Caki2 (cell line): Measurements from ENCODE around the gene TMEM45B. TPM values are rescaled to one million over a fixed set of nuclear protein-coding genes. Genes with fewer than 3 reads are reported as not detected.

ENCODE experiments used
- DNase-seq: peaks from one replicate; pipeline ENCODE4 v3.0.0-alpha.2; 2015; ENCODE audit warnings: low read depth
- in situ Hi-C: cut with HindIII; loops from 2 replicates; pipeline ENCODE4 v1.10.0; 2016; ENCODE audit warnings: low sequenced_read_pairs, low pct_unique_long_range_greater_than_20kb, mixed read lengths
- total RNA-seq: library from RNA; depleted of rRNA; stranded (reverse); fragments of >200 nt; shearing (Covaris generic); gene quantifications from 2 replicates; pipeline ENCODE4 v1.2.3, GENCODE V29; 2014; ENCODE audit warnings: low replicate concordance; rRNA removed

Gene TMEM45B
- total RNA-seq, 1 experiment from 2014 or later, result 0.61 TPM

DNA sequence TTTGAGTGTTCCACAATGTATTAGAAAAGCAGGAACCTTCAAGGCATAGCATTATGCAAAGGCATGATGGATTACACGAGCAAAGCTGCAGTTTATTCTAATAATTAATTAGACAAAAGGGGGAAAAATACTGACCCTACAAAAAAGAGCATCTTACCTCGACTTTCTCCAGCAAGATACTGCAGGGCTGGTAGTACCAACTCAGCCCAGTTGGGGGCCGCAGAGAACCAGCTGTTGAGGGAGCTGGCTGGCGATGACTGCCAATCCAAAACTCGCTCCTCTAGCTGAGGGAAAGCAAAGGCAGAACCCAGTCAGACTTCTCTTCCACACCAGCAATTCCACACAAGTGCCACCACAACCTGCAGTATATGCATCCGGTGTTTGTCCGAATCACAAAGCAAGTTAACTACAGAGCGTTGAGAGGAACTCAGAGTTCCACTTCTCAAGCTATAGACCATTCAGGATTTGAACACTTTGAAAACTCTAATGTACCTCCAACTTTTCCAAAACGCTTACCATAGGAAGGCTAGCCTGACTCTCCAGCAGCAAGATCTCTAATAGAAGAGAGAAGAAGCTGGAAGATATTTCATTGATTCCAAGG lies 66.0 kb downstream of the TMEM45B start:
- in situ Hi-C loops, result no loop called here
- no peak for DNase-seq

- in situ Hi-C loops, result no loop called here
- no peak for DNase-seq
These were observed 68.9 kb downstream of the TMEM45B start for GRCh38 chr11:129884581-129884980.

DNA sequence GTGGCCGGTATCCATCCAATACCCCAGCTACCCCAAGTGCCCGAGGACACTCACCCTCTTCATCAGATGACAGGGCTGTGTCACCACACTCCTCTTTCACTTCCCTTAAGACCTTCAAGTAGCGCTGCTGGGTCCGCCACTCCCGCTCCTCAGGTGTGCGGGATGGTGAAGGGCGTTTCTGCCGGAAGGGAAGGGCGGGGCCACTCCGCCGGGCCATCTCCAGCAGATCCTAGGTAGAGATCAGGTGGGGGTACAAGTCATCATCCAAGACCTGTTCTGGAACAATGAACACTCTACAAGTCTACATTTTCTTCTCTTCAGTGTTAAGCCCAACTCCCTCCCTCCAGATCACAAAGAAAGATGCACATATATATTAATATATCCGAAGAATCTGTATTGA lies 69.7 kb downstream of the TMEM45B start:
- DNase-seq, result no peak
- in situ Hi-C loops, result no loop called here

- in situ Hi-C loops, result no loop called here
- DNase-seq, result no peak
These were observed 72.8 kb downstream of the TMEM45B start for GRCh38 chr11:129888451-129888850.

- in situ Hi-C loops, result no loop called here
- DNase-seq, result no peak
These were observed 78.9 kb downstream of the TMEM45B start for GRCh38 chr11:129894278-129895125.

GRCh38 chr11:129895126-129896041 lies 79.7 kb downstream of the TMEM45B start, which contains the start of gene NFRKB:
TSS of gene NFRKB (minus strand) at chr11:129895578. CDS start at chr11:129892849, 2,729 bp downstream.
- in situ Hi-C loops, result no loop called here
- DNase-seq, result peak; percentile 29

DNA sequence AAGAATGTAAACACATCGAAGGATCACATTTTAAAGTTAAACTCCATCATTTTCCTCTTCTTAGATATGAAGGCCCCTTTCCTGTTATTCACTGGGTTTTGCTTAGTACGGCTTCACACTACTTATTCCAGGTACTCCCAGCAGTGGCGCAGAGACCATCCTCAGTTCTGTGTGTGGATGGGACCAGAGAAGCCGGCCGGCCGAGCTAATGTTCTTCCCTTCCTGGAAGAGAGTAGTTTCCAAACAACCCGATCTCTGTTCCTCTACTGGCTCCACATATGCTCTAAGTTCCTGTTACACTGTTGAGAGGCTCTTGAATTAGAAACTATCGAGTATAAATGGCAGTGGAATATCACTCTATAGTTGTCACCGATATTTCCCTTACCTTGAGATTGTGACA lies 80.4 kb downstream of the TMEM45B start:
- in situ Hi-C loops, result no loop called here
- DNase-seq, result no peak

- no peak for DNase-seq
- in situ Hi-C loops, result no loop called here
These were observed 89.8 kb downstream of the TMEM45B start for GRCh38 chr11:129905402-129905801.

Other genes starting within 250 kb of the TMEM45B start
- gene NFRKB, start 79.7 kb downstream of the TMEM45B start, total RNA-seq, result 3.6 and 6.3 TPM in 2 replicates
- gene PRDM10, start 187.0 kb downstream of the TMEM45B start, total RNA-seq, result 0.70 and 1.5 TPM in 2 replicates